WERI-Rb-1 (cell line): ENCODE results near the gene ME3.

Source experiments
- DNase-seq: peaks from one replicate; pipeline ENCODE4 v3.0.0-alpha.2; 2020
- H3K27ac ChIP-seq: fragments of 250-450 bp; sonication (Bioruptor Pico); 2 replicates; pipeline ENCODE4 v1.5.1; 2020; ENCODE audit warnings: mild to moderate bottlenecking, moderate library complexity
- H3K27me3 ChIP-seq: fragments of 250-450 bp; sonication (Bioruptor Pico); 2 replicates; pipeline ENCODE4 v1.5.1; 2021; ENCODE audit warnings: mild to moderate bottlenecking, low read depth, moderate library complexity; ENCODE audit not compliant: insufficient read depth, severe bottlenecking
- H3K36me3 ChIP-seq: fragments of 250-450 bp; sonication (Bioruptor Pico); 2 replicates; pipeline ENCODE4 v1.5.1; 2020; ENCODE audit warnings: mild to moderate bottlenecking, moderate library complexity
- H3K4me3 ChIP-seq: 2 replicates; pipeline ENCODE4 v1.5.1; 2011; ENCODE audit warnings: low read depth, mild to moderate bottlenecking, control low read depth, low read length
- H3K9me3 ChIP-seq: fragments of 250-450 bp; sonication (Bioruptor Pico); 2 replicates; pipeline ENCODE4 v1.5.1; 2021; ENCODE audit warnings: mild to moderate bottlenecking, moderate library complexity; ENCODE audit not compliant: severe bottlenecking
- CTCF ChIP-seq: IDR thresholded peaks from 2 replicates; pipeline ENCODE4 v1.5.1; 2011; ENCODE audit warnings: low read depth, mild to moderate bottlenecking, control low read depth, inconsistent platforms, low read length

ME3 gene

GRCh38 chr11:86641537-86642261 lies 30.7 kb downstream of the ME3 start:
- TF ChIP-seq CTCF, result no peak
- Histone ChIP-seq H3K36me3 (no peaks in the 10 kb centered on the region; the same call in 1 of the 2 replicates), H3K9me3 (no peaks in the 10 kb centered on the region), H3K27me3 (no peaks in the 10 kb centered on the region), H3K27ac (no peak overlapping the region), H3K4me3 (no peak overlapping the region)
- no peak for DNase-seq

GRCh38 chr11:86639137-86639536 lies 33.3 kb downstream of the ME3 start:
- Histone ChIP-seq H3K9me3 (no peaks in the 10 kb centered on the region), H3K27me3 (no peaks in the 10 kb centered on the region), H3K36me3 (peaks cover 10% of the 10 kb centered on the region), H3K27ac (no peak overlapping the region), H3K4me3 (no peak overlapping the region)
- no peak for DNase-seq
- no peak for TF ChIP-seq CTCF

GRCh38 chr11:86638673-86639072 lies 33.7 kb downstream of the ME3 start:
- Histone ChIP-seq H3K27me3 (no peaks in the 10 kb centered on the region), H3K36me3 (peaks cover 11% of the 10 kb centered on the region), H3K9me3 (no peaks in the 10 kb centered on the region), H3K4me3 (no peak overlapping the region), H3K27ac (no peak overlapping the region)
- TF ChIP-seq CTCF, result no peak
- DNase-seq, result no peak

- Histone ChIP-seq H3K4me3 (no peak overlapping the region), H3K27ac (no peak overlapping the region), H3K9me3 (no peaks in the 10 kb centered on the region), H3K27me3 (no peaks in the 10 kb centered on the region), H3K36me3 (peaks cover 11% of the 10 kb centered on the region)
- no peak for TF ChIP-seq CTCF
- DNase-seq, result no peak
These were observed 34.4 kb downstream of the ME3 start for GRCh38 chr11:86637988-86638387.

- no peak for TF ChIP-seq CTCF
- H3K27me3 ChIP-seq, result no peaks in the 10 kb centered on the region
- H3K9me3 ChIP-seq, result no peaks in the 10 kb centered on the region
- H3K36me3 ChIP-seq, result peaks cover 11% of the 10 kb centered on the region
- no peak for DNase-seq
- no peak overlapping the region for H3K27ac ChIP-seq
- no peak overlapping the region for H3K4me3 ChIP-seq
These were observed 36.1 kb downstream of the ME3 start for GRCh38 chr11:86636275-86636674.
